ENCODE data around the gene SH3PXD2A.
"Not testable (repeated sequence)": the region's sequence is repeated elsewhere in the genome, so short reads cannot be mapped to it uniquely, and the experiment has no call there.

The SH3PXD2A gene

DNA sequence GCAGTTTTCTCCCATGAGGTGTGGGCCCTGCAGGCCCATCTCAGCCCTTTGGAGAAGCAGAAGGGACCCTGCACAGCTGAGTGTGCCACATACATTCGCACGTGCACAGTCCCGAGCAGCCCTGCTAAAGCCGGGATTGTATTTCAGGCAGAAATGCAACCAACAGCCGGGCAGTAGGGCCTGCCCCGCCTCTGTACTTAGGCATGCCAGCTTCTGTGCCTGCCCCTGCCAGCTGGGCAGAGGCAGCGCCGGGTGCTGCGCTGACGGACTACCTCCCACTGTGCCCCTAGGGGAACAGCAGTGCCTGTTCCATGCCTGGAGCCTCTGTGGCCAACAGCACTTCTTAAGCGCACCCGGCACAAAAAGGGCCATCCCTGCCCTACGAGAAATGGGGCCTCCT lies 191.6 kb downstream of the SH3PXD2A start:
- Mint-ChIP-seq H3K4me1 (peaks cover 29% of the 10 kb centered on the region), H3K27me3 (no peaks in the 10 kb centered on the region), H3K27ac (no peak overlapping the region), H3K4me3 (no peak overlapping the region), H3K36me3 (no peaks in the 10 kb centered on the region), H3K9me3 (no peaks in the 10 kb centered on the region)

DNA sequence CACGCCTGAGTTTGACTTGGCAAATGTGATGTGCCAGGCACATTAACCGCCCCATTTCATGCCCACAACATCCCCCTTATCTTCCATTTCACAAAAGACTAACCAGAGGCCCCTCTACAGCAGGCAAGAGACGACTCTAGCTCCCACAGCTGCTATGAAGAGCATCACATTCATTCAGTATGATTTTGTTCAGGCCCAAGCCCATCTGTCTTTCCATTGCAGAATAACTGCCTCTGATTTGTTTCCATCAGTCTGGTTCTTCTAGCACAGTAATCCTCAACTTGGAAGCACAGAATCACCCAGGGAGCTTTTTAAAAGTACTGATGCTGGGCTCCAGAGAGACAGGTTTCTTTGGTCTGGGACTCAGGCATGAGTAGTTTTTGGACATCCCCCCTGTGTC lies 192.1 kb downstream of the SH3PXD2A start:
- Mint-ChIP-seq H3K27ac (no peak overlapping the region), H3K27me3 (no peaks in the 10 kb centered on the region), H3K4me1 (peaks cover 24% of the 10 kb centered on the region), H3K36me3 (no peaks in the 10 kb centered on the region), H3K9me3 (no peaks in the 10 kb centered on the region), H3K4me3 (no peak overlapping the region)

DNA sequence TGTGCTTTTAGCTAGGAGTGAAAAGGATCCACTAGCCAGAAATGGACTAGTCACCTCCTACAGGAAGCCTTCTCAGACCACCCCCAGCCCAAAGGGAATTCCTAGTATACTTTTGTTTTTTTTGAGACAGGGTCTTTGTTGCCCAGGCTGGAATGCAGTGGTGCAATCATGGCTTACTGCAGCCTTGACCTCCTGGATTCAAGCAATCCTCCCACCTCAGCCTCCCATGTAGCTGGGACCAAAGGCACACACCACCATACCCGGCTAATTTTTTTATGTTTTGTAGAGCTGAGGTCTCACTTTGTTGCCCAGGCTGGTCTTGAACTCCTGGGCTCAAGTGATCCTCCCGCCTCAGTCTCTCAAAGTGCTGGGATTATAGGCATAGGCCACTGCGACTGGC lies 192.7 kb downstream of the SH3PXD2A start:
- not testable (repeated sequence) for H3K27ac Mint-ChIP-seq, H3K4me3 Mint-ChIP-seq

DNA sequence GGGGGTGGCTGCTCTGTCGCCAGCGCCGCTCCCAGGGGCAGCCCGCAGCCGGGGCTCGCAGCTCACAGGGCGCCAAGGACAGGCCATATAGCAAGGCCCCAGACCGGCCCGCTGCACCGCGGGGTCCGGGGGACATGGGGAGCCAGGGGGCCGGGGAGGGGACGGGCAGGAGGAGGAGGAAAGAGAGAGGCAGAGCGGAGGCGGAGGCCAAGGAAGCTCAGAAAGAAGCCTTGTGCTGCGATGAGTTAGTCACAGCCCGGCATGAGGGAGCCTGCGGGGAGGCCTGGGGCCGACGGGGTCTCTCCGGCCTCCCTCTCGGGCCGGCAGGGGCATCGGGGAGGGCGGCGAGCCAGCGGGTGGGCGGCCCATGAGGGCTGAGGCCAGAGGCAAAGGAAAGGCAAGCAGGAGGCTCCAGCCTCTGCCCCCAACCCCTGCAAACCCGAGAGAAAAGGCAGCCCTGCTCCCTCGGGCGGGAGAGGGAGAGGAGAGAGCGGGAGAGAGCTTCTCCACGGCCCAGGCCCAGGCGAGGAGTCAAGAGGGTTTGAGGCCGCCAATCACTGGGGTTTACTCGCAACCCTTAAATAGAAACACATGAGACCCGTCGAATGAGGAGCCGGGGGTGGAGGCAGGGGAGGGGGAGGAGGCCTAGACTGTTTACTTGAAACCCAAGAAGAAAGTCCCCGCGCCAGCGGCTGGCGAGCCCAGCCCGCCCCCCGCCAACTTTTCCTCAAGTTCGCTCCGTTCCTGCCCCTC lies 194.0 kb downstream of the SH3PXD2A start:
- Mint-ChIP-seq H3K36me3 (no peaks in the 10 kb centered on the region), H3K4me3 (peak overlapping the region; percentile 86), H3K9me3 (no peaks in the 10 kb centered on the region), H3K27me3 (no peaks in the 10 kb centered on the region), H3K4me1 (peaks cover 20% of the 10 kb centered on the region), H3K27ac (peak overlapping the region; percentile 23)

More for the DNA sequence above, 192.7 kb downstream of the SH3PXD2A start:
- H3K9me3 Mint-ChIP-seq, H3K36me3 Mint-ChIP-seq, H3K27me3 Mint-ChIP-seq: not testable (repeated sequence)
- H3K4me1 Mint-ChIP-seq = peaks cover 24% of the 10 kb centered on the region

DNA sequence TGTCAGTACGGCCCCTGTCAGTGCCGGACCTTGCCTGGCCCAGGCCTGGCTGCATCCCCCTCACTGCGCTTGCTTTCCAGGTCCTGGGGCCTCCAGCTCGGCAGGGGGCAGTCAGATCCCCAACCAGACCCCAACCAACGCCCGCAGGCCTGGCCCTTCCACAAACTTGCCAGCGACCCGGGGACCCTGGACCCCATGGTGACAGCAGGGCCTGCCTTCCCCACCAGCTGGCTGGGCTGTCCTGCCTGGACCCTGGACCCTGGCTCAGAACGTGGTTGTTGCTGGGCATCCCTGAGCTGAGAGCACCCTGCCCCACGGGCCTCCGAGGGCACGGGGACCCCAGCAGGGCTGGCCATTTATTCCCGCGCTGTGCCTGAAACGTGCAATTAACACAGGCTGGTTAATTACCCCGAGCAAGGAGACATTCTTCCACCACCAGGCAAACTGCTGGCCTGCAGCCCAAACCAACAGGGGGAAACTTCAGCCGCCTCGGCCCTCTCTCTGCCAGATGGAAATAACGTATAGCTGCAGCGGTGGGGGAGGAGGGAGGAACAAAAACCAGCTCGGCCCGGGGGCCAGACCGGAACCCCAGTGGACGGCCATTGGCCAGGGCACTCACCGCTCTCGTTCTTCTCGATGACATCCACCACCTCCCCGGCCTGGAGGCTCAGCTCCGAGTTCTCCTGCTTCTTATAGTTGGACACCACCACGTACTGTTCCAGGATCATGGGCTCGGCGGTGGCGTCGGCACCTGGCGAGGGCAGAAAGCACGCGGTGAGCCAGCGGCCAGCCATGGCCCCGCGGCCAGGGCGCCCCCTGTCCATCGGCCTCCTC lies 194.8 kb downstream of the SH3PXD2A start:
- no peaks in the 10 kb centered on the region for H3K27me3 Mint-ChIP-seq
- H3K4me1 Mint-ChIP-seq = peaks cover 19% of the 10 kb centered on the region
- H3K27ac Mint-ChIP-seq = peak overlapping the region; percentile 70
- H3K9me3 Mint-ChIP-seq = no peaks in the 10 kb centered on the region
- no peaks in the 10 kb centered on the region for H3K36me3 Mint-ChIP-seq
- peak overlapping the region; percentile 86 for H3K4me3 Mint-ChIP-seq

DNA sequence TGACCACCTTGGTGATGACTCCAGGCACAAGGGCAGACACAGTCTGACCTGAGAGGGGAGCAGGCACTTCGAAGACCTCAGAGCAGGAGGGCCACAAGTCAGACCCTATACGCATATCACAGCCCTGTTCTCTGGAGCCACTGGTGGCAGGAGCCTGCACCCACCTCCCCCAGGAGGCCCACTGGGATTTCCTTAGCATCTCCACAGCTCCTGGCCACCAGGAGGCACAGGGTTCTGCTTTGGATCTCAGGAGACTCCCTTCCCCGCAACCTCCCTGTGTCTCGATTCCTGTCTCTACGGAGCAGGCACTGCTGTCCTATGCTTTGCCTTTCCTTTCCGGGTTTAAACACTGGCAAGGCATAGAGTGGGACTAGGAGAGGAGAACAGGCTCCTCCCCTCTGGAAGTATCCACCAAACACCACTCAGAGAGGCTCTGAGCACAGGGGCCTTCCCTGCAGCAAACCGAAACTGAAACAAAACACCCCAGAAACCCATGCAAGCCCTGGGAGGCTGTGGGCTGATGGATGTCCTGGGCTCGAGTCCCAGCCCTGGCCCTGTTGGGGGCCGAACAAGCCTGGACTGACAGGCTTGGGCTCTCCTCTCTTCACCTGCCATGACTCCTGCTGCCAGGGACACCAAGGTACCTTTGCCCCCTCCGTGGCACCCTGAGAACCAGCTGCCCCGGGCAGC lies 195.6 kb downstream of the SH3PXD2A start:
- H3K4me1 Mint-ChIP-seq = peaks cover 19% of the 10 kb centered on the region
- no peaks in the 10 kb centered on the region for H3K36me3 Mint-ChIP-seq
- H3K27me3 Mint-ChIP-seq = no peaks in the 10 kb centered on the region
- no peaks in the 10 kb centered on the region for H3K9me3 Mint-ChIP-seq
- peak overlapping the region; percentile 70 for H3K27ac Mint-ChIP-seq
- peak overlapping the region; percentile 86 for H3K4me3 Mint-ChIP-seq

DNA sequence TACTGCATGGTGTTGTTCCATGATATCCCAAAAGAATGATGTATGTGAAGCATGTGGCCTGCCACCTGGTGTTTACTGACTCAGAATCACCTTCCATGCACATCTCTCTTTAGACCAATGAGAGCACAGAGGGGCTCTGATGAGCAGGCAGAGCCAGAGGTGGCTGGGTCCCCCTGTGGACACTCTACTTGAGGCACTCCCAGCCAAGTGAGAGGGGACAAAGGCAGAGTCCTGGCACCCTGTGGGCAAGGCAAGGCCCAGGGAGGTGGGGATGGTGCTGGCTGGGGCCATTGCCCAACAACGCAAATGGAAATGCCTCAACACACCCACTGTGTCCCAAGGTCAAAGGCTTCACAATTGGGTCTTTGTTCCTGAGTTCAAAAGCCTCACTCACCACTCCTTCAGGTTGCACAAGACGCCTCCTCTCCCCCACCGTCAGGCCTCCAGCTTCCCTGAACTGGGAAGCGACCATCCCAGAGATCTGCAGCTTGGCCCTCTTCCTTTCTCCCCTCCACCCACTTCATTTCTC lies 197.3 kb downstream of the SH3PXD2A start:
- Mint-ChIP-seq H3K9me3 (no peaks in the 10 kb centered on the region), H3K36me3 (no peaks in the 10 kb centered on the region), H3K4me3 (no peak overlapping the region), H3K4me1 (peaks cover 17% of the 10 kb centered on the region), H3K27me3 (no peaks in the 10 kb centered on the region), H3K27ac (peak overlapping the region; percentile 17)

DNA sequence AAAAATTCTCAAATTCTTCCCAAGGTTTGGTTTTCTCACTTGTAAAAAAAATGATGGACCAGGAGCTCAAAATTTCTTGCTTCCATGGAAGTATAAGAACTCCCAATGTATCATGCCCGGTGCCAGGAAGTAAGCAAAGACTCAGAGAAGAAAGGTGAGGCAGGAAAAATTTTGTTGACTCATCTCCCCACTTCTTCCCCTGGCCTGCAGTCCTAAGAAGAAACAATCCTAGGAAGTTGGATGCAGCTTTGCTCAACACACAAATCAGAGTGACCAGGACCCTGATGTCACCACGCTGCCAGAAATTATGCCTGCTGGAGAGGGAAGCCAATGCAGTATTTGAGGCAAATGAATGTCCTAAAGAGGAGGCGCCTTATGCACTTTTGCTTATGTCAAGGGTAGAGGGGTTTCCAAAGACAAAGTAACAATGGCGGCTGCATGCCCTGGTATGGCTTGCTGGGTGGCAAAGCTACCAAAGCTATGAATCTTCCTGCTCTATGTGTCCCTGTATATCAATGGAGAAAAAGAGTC lies 198.2 kb downstream of the SH3PXD2A start:
- Mint-ChIP-seq H3K4me1 (peaks cover 15% of the 10 kb centered on the region), H3K4me3 (no peak overlapping the region), H3K27ac (no peak overlapping the region), H3K27me3 (no peaks in the 10 kb centered on the region), H3K36me3 (no peaks in the 10 kb centered on the region), H3K9me3 (no peaks in the 10 kb centered on the region)

DNA sequence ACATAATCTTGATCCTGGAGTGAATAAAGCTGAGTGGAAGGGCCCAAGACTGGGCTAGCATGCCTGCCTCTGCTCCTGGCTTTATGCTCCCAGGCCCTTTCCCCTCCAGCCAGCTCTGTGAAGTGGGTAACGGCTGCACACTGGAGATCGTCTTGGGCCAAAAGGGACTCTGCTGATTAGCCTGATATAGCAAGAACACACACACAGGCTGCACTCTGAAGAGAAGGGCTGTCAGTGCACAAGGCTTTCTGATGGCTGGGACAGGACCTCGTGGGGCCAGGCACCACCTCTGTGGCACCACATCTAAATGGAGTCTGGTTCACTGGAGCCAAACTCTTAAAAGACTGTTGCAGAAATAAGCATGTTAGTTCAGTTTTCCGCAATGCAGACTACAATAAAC lies 200.5 kb downstream of the SH3PXD2A start:
- Mint-ChIP-seq H3K27ac (no peak overlapping the region), H3K4me1 (peaks cover 7% of the 10 kb centered on the region), H3K9me3 (no peaks in the 10 kb centered on the region), H3K4me3 (no peak overlapping the region), H3K27me3 (no peaks in the 10 kb centered on the region), H3K36me3 (no peaks in the 10 kb centered on the region)

DNA sequence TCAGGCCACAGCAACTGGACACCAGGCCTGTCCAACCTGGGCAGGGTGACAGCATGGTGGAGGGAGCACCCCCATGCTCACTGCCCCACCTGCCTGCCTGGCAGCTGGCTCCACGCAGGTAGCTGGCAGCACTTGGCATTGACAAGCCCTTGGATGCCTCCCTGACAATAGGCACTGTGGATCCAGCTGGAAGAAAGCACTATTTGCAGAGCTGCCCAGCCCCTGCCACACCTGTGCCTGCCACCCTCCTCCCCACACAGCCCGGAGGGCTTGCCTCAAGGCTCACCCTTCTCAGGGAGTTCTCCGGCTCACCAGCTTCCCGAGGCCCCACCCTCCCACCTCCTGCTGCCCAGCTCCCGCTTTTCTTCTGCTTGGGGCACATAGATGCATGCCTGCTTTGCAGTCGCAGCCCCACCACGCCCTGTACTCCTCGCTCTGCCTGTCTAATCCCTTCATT lies 201.8 kb downstream of the SH3PXD2A start:
- Mint-ChIP-seq H3K36me3 (no peaks in the 10 kb centered on the region), H3K9me3 (no peaks in the 10 kb centered on the region), H3K4me3 (no peak overlapping the region), H3K27ac (no peak overlapping the region), H3K4me1 (no peaks in the 10 kb centered on the region), H3K27me3 (no peaks in the 10 kb centered on the region)

DNA sequence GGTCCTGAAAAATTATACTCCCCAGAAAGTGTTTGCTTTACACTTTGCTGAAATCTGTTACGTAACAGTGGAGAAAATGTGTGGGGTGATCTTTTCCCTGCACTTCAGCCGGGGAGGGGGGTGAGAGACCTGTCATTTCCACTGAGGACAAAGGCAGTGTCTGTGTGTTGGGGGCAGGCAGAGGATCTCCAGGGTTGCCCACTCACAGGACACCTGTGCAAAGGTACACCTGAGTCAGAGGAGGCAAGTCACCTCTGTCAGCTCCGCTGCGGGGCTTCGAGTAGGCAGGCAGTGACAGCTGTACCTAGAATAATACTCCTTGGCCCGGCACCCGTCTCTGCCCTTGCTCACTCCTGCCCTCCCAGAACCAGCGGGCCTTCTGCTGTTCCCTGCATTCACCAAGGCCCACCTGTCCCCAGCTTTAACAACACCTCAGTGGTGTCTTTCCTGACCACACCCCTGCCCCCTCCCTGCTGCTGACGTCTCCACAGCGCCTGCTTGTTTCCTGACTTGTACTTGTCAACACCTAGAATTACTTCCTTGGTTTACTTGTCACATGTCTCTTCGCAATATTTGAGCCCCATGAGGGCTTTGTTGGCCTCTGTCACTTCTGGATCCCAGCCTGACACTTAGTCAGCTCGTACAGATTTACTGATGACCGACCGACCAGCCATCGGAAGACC lies 202.6 kb downstream of the SH3PXD2A start:
- no peaks in the 10 kb centered on the region for H3K4me1 Mint-ChIP-seq
- no peaks in the 10 kb centered on the region for H3K27me3 Mint-ChIP-seq
- no peak overlapping the region for H3K4me3 Mint-ChIP-seq
- no peak overlapping the region for H3K27ac Mint-ChIP-seq
- H3K36me3 Mint-ChIP-seq = no peaks in the 10 kb centered on the region
- no peaks in the 10 kb centered on the region for H3K9me3 Mint-ChIP-seq

DNA sequence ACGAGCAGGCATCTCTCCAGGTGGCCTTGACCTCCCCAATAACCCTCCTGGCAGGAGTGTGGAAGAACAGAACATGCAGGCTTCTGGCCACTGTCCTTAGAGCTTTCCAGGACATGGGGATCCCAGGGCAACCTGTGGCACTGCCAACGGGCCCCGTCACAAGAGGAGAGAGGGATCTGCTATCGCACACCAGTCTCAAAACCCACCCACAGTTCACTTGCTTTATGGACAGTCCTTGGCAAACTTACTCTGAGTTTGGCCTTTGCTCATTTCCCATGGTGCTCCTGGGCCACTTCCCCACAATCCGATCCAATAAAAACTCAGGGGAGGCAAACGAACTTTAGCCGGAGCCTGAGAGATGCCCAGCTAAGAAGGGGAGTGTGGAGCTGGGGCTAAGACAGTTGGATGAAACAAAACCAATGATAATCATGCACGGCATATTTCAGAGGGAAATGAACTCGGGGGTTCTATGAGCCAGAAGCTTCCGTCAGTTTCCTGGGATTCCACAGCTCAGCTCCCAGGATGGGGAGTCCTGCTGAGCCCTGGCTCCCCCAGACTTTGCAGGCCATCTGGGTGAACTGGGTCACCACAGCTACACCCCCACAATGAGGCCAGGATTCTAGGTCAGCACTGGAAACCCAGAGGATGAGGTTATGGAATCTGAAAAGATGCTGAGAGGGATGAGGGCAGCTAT lies 203.4 kb downstream of the SH3PXD2A start:
- H3K27me3 Mint-ChIP-seq = no peaks in the 10 kb centered on the region
- H3K4me1 Mint-ChIP-seq = no peaks in the 10 kb centered on the region
- no peak overlapping the region for H3K27ac Mint-ChIP-seq
- H3K36me3 Mint-ChIP-seq = no peaks in the 10 kb centered on the region
- H3K9me3 Mint-ChIP-seq = no peaks in the 10 kb centered on the region
- no peak overlapping the region for H3K4me3 Mint-ChIP-seq

DNA sequence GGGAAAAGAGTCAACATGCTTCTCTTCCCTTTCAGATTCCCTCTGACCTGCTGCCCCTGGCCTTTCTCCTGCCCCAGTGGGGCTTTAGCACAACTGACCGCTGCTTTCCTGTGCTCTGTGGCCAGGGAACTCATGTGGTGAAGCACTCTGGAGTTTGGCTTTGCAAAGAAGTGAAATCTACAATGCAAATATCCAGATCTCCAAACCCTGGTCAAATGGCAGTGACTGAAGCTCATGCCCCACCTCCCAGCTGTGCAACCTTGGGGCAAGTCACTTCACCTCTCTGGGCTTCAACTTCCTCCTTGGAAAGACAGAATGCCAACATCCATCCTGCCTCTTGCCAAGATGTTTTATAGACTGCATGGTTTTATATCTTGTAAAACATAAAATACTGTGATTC lies 204.0 kb downstream of the SH3PXD2A start:
- no peaks in the 10 kb centered on the region for H3K9me3 Mint-ChIP-seq

DNA sequence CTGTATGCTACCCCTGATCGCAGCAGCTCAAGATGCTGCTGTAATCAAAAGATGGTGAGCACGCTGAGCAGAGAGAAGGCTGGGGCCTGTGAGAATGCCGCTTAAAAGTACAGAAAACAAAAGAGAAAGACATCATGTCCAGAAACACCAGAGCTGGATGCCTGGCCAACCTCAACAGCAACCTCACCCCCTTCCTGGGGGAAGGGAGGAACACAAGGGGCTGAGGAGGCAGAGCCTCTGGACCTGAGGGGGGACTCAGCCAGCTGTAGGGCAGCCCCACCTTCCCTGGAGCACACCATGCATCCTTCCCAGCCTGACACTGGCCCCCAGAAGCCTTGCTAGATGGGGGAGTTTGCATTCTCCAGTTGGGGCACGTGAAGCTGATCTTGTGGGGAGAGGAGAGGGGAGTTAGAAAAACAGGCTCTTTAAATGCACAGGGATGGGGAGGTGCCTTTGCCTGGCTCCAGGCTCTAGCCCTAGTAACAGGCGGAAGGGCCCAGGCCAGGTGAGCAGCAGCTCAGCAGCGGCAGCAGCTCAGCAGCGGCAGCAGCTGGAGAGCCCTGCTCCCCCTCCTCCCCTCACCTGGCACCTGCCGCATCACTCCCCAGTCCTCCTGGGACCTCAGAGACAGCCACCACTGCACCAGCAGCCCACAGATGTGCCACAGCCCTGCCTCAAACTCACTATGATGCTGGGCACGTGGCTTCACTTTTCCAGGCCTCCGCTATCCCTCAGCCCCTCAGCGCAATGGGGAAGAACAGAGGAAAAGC lies 205.5 kb downstream of the SH3PXD2A start:
- no peaks in the 10 kb centered on the region for H3K36me3 Mint-ChIP-seq
- no peak overlapping the region for H3K27ac Mint-ChIP-seq

More for the DNA sequence above, 204.0 kb downstream of the SH3PXD2A start:
- H3K27ac Mint-ChIP-seq = no peak overlapping the region
- H3K4me3 Mint-ChIP-seq = no peak overlapping the region
- no peaks in the 10 kb centered on the region for H3K27me3 Mint-ChIP-seq
- H3K36me3 Mint-ChIP-seq = no peaks in the 10 kb centered on the region
- H3K4me1 Mint-ChIP-seq = no peaks in the 10 kb centered on the region

More for the DNA sequence above, 205.5 kb downstream of the SH3PXD2A start:
- no peaks in the 10 kb centered on the region for H3K9me3 Mint-ChIP-seq
- no peaks in the 10 kb centered on the region for H3K4me1 Mint-ChIP-seq
- H3K4me3 Mint-ChIP-seq = no peak overlapping the region
- H3K27me3 Mint-ChIP-seq = no peaks in the 10 kb centered on the region

All from activated naive CD4-positive, alpha-beta T cell treated with anti-CD3 and anti-CD28 coated beads, Interleukin-2, amount 50 U/mL, for 24 hours (primary cell).